Ishikawa (cell line): ENCODE measurements around the gene MOB4.

Experiments
- CEBPB ChIP-seq: IDR thresholded peaks from 2 replicates; pipeline ENCODE4 v1.6.1; 2012
- CREB1 ChIP-seq: IDR thresholded peaks from 2 replicates; pipeline ENCODE4 v1.6.1; 2012; ENCODE audit warnings: low read depth
- EGR1 ChIP-seq: IDR thresholded peaks from 2 replicates; pipeline ENCODE4 v1.6.1; 2012
- EP300 ChIP-seq: IDR thresholded peaks from 2 replicates; pipeline ENCODE4 v1.6.1; 2012; ENCODE audit warnings: borderline replicate concordance
- FOXM1 ChIP-seq: IDR thresholded peaks from 2 replicates; pipeline ENCODE4 v1.6.1; 2012; ENCODE audit warnings: low read depth, borderline replicate concordance
- MAX ChIP-seq: IDR thresholded peaks from 2 replicates; pipeline ENCODE4 v1.6.1; 2012
- NFIC ChIP-seq: IDR thresholded peaks from 2 replicates; pipeline ENCODE4 v1.6.1; 2012
- RAD21 ChIP-seq: IDR thresholded peaks from 2 replicates; pipeline ENCODE4 v1.6.1; 2012; ENCODE audit warnings: low read depth
- REST ChIP-seq: IDR thresholded peaks from 2 replicates; pipeline ENCODE4 v1.6.1; 2012; ENCODE audit warnings: low read depth, mild to moderate bottlenecking
- TAF1 ChIP-seq: IDR thresholded peaks from 2 replicates; pipeline ENCODE4 v1.6.1; 2012; ENCODE audit warnings: low read depth, mild to moderate bottlenecking
- TCF12 ChIP-seq: IDR thresholded peaks from 2 replicates; pipeline ENCODE4 v1.6.1; 2012; ENCODE audit warnings: low read depth
- TEAD4 ChIP-seq: IDR thresholded peaks from 2 replicates; pipeline ENCODE4 v1.6.1; 2012
- USF1 ChIP-seq: IDR thresholded peaks from 2 replicates; pipeline ENCODE4 v1.6.1; 2012
- YY1 ChIP-seq: IDR thresholded peaks from 2 replicates; pipeline ENCODE4 v1.6.1; 2012; ENCODE audit warnings: low read depth
- ZBTB7A ChIP-seq: IDR thresholded peaks from 2 replicates; pipeline ENCODE4 v1.6.1; 2012; ENCODE audit warnings: low read depth

The MOB4 gene

GRCh38 chr2:197515739-197516392 lies at the start of gene MOB4:
MOB4 (plus strand) TSS chr2:197516066; CDS start chr2:197516087, 21 bp downstream.
- TF ChIP-seq TAF1: peak; percentile 96
- TF ChIP-seq MAX: peak; percentile 94
- TF ChIP-seq NFIC: no peak
- TF ChIP-seq TEAD4: peak; percentile 59
- peak; percentile 92 for TF ChIP-seq YY1
- TF ChIP-seq ZBTB7A: no peak
- TF ChIP-seq FOXM1: peak; percentile 66; the same call in 1 of the 2 replicates
- no peak; the same call in 1 of the 2 replicates for TF ChIP-seq EGR1
- TF ChIP-seq USF1: peak; percentile 43; the same call in 1 of the 2 replicates
- TF ChIP-seq CREB1: 0 out of 2 replicates have a peak, but pooled peaks have one; percentile 45
- TF ChIP-seq TCF12: peak; percentile 64; the same call in 1 of the 2 replicates
- TF ChIP-seq RAD21: no peak; the same call in 1 of the 2 replicates
- TF ChIP-seq EP300: peak; percentile 98
- TF ChIP-seq REST: no peak
- no peak for TF ChIP-seq CEBPB

GRCh38 chr2:197472166-197472565 lies 43.7 kb upstream of the MOB4 start:
- TF ChIP-seq ZBTB7A: no peak
- no peak for TF ChIP-seq USF1
- TF ChIP-seq REST: no peak
- TF ChIP-seq EGR1: no peak
- no peak for TF ChIP-seq TAF1
- no peak for TF ChIP-seq RAD21
- no peak for TF ChIP-seq FOXM1
- TF ChIP-seq EP300: no peak
- TF ChIP-seq CEBPB: no peak
- TF ChIP-seq MAX: no peak
- no peak for TF ChIP-seq YY1
- TF ChIP-seq TCF12: no peak
- TF ChIP-seq NFIC: no peak
- TF ChIP-seq CREB1: no peak
- TF ChIP-seq TEAD4: no peak

GRCh38 chr2:197477797-197478196 lies 38.1 kb upstream of the MOB4 start:
- TF ChIP-seq TEAD4: no peak
- no peak for TF ChIP-seq YY1
- TF ChIP-seq EP300: no peak
- TF ChIP-seq USF1: no peak
- no peak for TF ChIP-seq NFIC

GRCh38 chr2:197480165-197481036 lies 35.5 kb upstream of the MOB4 start:
- TF ChIP-seq TEAD4: no peak

- no peak for TF ChIP-seq RAD21
- TF ChIP-seq EP300: no peak
- no peak for TF ChIP-seq MAX
- TF ChIP-seq ZBTB7A: no peak
- TF ChIP-seq REST: no peak
- TF ChIP-seq TEAD4: no peak
- TF ChIP-seq TAF1: no peak
- no peak for TF ChIP-seq YY1
- no peak for TF ChIP-seq NFIC
- TF ChIP-seq CEBPB: no peak
- TF ChIP-seq USF1: no peak
- no peak for TF ChIP-seq FOXM1
- TF ChIP-seq EGR1: no peak
- TF ChIP-seq TCF12: no peak
- TF ChIP-seq CREB1: no peak
Observed at GRCh38 chr2:197486175-197486574, 29.7 kb upstream of the MOB4 start.
